PC-3 (cell line): ENCODE data around the gene LAMA3.

Experiments used
- EZH2 ChIP-seq: fragments of 300-600 bp; sonication (generic); IDR thresholded peaks from one replicate; pipeline ENCODE4 v1.6.1; 2017; ENCODE audit warnings: antibody characterized with exemption, mild to moderate bottlenecking, low read length; ENCODE audit not compliant: unreplicated experiment
- TF ChIP-seq, protein P1 (sequence below): fragments of 300-600 bp; sonication (generic); conservative IDR thresholded peaks from 2 replicates; pipeline ENCODE4 v1.5.1; 2017; ENCODE audit warnings: antibody characterized with exemption, low read depth, mild to moderate bottlenecking, low read length

DNA sequence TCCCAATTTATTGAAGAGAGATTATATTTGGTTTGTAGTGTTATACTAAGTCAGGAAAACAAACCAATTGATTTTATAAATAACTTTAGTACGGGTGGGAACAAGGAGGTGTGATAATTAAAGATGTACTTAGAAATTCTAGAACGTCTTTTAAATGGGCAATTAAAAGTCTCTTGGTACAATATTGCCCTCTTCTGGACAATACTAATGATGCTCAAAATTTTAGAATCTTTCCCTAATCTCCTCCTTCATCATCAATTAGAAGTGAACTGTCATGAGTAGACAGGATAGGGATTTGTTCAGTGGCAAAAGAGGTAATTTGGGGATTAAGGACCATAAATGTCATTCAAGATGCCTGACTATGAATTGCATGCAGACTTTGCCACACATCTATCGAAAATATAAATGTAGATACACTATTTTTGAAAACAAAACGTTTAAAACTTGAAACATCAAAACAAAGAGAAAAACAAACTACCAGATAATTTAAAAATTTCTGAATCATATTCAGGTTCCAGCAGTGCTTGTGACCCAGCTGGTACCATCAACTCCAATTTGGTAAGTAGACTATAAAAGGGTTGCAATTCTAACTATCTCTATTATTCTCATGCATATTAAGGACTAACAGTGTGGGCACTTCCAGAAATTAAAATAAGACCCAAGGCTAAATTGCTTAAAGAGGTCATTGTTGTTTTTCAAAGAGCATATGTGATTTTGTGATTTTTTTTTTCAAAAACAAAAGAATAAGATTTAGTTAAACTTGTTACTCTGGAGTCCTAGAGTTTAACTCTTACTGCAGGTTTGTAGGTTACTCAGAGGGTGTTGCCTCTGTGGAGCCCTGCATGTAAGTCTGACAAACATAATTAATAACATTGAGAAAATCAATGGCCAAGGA is 123.5 kb downstream of the LAMA3 start:
- TF ChIP-seq, protein P1, sequence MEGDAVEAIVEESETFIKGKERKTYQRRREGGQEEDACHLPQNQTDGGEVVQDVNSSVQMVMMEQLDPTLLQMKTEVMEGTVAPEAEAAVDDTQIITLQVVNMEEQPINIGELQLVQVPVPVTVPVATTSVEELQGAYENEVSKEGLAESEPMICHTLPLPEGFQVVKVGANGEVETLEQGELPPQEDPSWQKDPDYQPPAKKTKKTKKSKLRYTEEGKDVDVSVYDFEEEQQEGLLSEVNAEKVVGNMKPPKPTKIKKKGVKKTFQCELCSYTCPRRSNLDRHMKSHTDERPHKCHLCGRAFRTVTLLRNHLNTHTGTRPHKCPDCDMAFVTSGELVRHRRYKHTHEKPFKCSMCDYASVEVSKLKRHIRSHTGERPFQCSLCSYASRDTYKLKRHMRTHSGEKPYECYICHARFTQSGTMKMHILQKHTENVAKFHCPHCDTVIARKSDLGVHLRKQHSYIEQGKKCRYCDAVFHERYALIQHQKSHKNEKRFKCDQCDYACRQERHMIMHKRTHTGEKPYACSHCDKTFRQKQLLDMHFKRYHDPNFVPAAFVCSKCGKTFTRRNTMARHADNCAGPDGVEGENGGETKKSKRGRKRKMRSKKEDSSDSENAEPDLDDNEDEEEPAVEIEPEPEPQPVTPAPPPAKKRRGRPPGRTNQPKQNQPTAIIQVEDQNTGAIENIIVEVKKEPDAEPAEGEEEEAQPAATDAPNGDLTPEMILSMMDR: peak; percentile 69
- no peak for TF ChIP-seq EZH2
